Loucy (cell line): Measurements from ENCODE around the gene FREM1.

Source experiments
- H2AFZ ChIP-seq: fragments of 200-600 bp; sonication (generic); 2 replicates; pipeline ENCODE4 v1.6.0; 2016; ENCODE audit warnings: antibody characterized with exemption, mild to moderate bottlenecking, low read length, moderate library complexity
- H3F3A ChIP-seq: fragments of 200-600 bp; 2 replicates; pipeline ENCODE4 v1.6.0; 2016; ENCODE audit warnings: antibody characterized with exemption, low read depth, mild to moderate bottlenecking
- H3K27me3 ChIP-seq: fragments of 200-600 bp; sonication (generic); 2 replicates; pipeline ENCODE4 v1.6.1; 2014; ENCODE audit warnings: low read length, mild to moderate bottlenecking; ENCODE audit not compliant: insufficient read depth, poor library complexity, severe bottlenecking
- H3K36me3 ChIP-seq: fragments of 200-600 bp; sonication (generic); 2 replicates; pipeline ENCODE4 v1.6.1; 2016; ENCODE audit warnings: low read length; ENCODE audit not compliant: insufficient read depth
- H3K4me1 ChIP-seq: fragments of 200-600 bp; sonication (generic); 2 replicates; pipeline ENCODE4 v1.5.1; 2014; ENCODE audit warnings: low read length, mild to moderate bottlenecking; ENCODE audit not compliant: insufficient read depth, poor library complexity, severe bottlenecking
- H3K4me2 ChIP-seq: fragments of 200-600 bp; sonication (generic); 2 replicates; pipeline ENCODE4 v1.6.0; 2014; ENCODE audit warnings: antibody characterized with exemption, low read length, low read depth, mild to moderate bottlenecking; ENCODE audit not compliant: poor library complexity, severe bottlenecking
- H3K4me3 ChIP-seq: fragments of 200-600 bp; sonication (generic); 2 replicates; pipeline ENCODE4 v1.5.1; 2014; ENCODE audit warnings: low read length, mild to moderate bottlenecking, mixed read lengths; ENCODE audit not compliant: poor library complexity, severe bottlenecking
- H3K79me2 ChIP-seq: fragments of 200-600 bp; sonication (generic); 2 replicates; pipeline ENCODE4 v1.6.1; 2014; ENCODE audit warnings: low read length; ENCODE audit not compliant: insufficient read depth
- H3K9ac ChIP-seq: fragments of 200-600 bp; sonication (generic); 2 replicates; pipeline ENCODE4 v1.6.0; 2014; ENCODE audit warnings: mild to moderate bottlenecking, low read depth, low read length, moderate library complexity; ENCODE audit not compliant: poor library complexity, severe bottlenecking
- H3K9me2 ChIP-seq: fragments of 200-600 bp; sonication (generic); replicated peaks from 2 replicates; pipeline ENCODE4 v1.6.1; 2016; ENCODE audit warnings: low read depth, low read length, mixed read lengths
- H3K9me3 ChIP-seq: fragments of 200-600 bp; sonication (generic); 2 replicates; pipeline ENCODE4 v1.6.1; 2014; ENCODE audit warnings: mild to moderate bottlenecking, antibody characterized with exemption, low read length, low read depth; ENCODE audit not compliant: insufficient read depth
- H4K20me1 ChIP-seq: fragments of 200-600 bp; sonication (generic); 2 replicates; pipeline ENCODE4 v1.6.0; 2014; ENCODE audit warnings: antibody characterized with exemption, low read length, mild to moderate bottlenecking; ENCODE audit not compliant: insufficient read depth, poor library complexity, severe bottlenecking
- CTCF ChIP-seq: fragments of 200-600 bp; sonication (generic); conservative IDR thresholded peaks from 2 replicates; pipeline ENCODE4 v1.5.1; 2014; ENCODE audit warnings: mild to moderate bottlenecking, antibody characterized with exemption, low read length
- EZH2phosphoT487 ChIP-seq: fragments of 200-600 bp; IDR thresholded peaks from 2 replicates; pipeline ENCODE4 v1.6.1; 2018; ENCODE audit warnings: antibody characterized with exemption, mild to moderate bottlenecking, moderate library complexity, borderline replicate concordance

FREM1 gene

GRCh38 chr9:14749741-14750211, 160.5 kb downstream of the FREM1 start:
- Histone ChIP-seq H3K9me2 (no peaks in the 10 kb centered on the region), H3K4me1 (no peaks in the 10 kb centered on the region), H3K9me3 (no peaks in the 10 kb centered on the region), H4K20me1 (no peaks in the 10 kb centered on the region), H3K4me2 (no peak overlapping the region), H3K79me2 (no peaks in the 10 kb centered on the region), H3K4me3 (no peak overlapping the region), H3K9ac (no peak overlapping the region), H3K36me3 (no peaks in the 10 kb centered on the region), H3K27me3 (no peaks in the 10 kb centered on the region), H3F3A (no peaks in the 10 kb centered on the region), H2AFZ (no peak overlapping the region)
- TF ChIP-seq EZH2phosphoT487 = no peak
- TF ChIP-seq CTCF = no peak

- Histone ChIP-seq H3F3A (no peaks in the 10 kb centered on the region), H3K36me3 (no peaks in the 10 kb centered on the region), H3K4me2 (no peak overlapping the region), H3K79me2 (no peaks in the 10 kb centered on the region), H3K9ac (no peak overlapping the region), H3K4me3 (no peak overlapping the region), H3K9me3 (no peaks in the 10 kb centered on the region), H3K9me2 (no peaks in the 10 kb centered on the region), H4K20me1 (no peaks in the 10 kb centered on the region), H3K4me1 (no peaks in the 10 kb centered on the region), H3K27me3 (no peaks in the 10 kb centered on the region), H2AFZ (no peak overlapping the region)
- TF ChIP-seq CTCF (no peak), EZH2phosphoT487 (no peak)
Observed at GRCh38 chr9:14748373-14748772, 161.9 kb downstream of the FREM1 start.

GRCh38 chr9:14747111-14747510, 163.1 kb downstream of the FREM1 start:
- Histone ChIP-seq H4K20me1 (no peaks in the 10 kb centered on the region), H3K9me2 (no peaks in the 10 kb centered on the region), H3K27me3 (no peaks in the 10 kb centered on the region), H3K9ac (no peak overlapping the region), H3K4me2 (no peak overlapping the region), H3F3A (no peaks in the 10 kb centered on the region), H3K36me3 (no peaks in the 10 kb centered on the region), H3K4me3 (no peak overlapping the region), H3K4me1 (no peaks in the 10 kb centered on the region), H3K9me3 (no peaks in the 10 kb centered on the region), H2AFZ (no peak overlapping the region), H3K79me2 (no peaks in the 10 kb centered on the region)
- TF ChIP-seq CTCF (no peak), EZH2phosphoT487 (no peak)
